HepG2 (cell line): Measurements from ENCODE around the gene ARHGEF26. TPM values are rescaled to one million over a fixed set of nuclear protein-coding genes. Genes with fewer than 3 reads are reported as not detected.

Experiments
- ATF4 ChIP-seq, 2 experiments: fragments of 450-650 bp in 1 of 2; sonication (generic) in 1 of 2; formaldehyde crosslinking; IDR thresholded peaks; 2 replicates each; pipeline versions ENCODE4 v1.5.0 to v1.8.0; 2020 to 2022; ENCODE audit warnings: mild to moderate bottlenecking in 1 of 2, missing genetic modification reagents in 1 of 2
- BATF2 ChIP-seq: sonication (generic); formaldehyde crosslinking; IDR thresholded peaks from 2 replicates; pipeline ENCODE4 v1.8.0; 2022; ENCODE audit warnings: mild to moderate bottlenecking, missing genetic modification reagents, moderate library complexity
- EED ChIP-seq: sonication (generic); formaldehyde crosslinking; IDR thresholded peaks from 2 replicates; pipeline ENCODE4 v1.5.0; 2020; ENCODE audit warnings: mild to moderate bottlenecking, missing genetic modification reagents
- FOXA3 ChIP-seq: IDR thresholded peaks from 2 replicates; pipeline ENCODE4 v1.6.1; 2016; ENCODE audit warnings: missing genetic modification reagents, missing compliant biosample characterization
- HMG20A ChIP-seq: IDR thresholded peaks from 2 replicates; pipeline ENCODE4 v1.6.1; 2016; ENCODE audit warnings: borderline replicate concordance
- JDP2 ChIP-seq: sonication (generic); formaldehyde crosslinking; IDR thresholded peaks from 2 replicates; pipeline ENCODE4 v1.8.1; 2022; ENCODE audit warnings: missing genetic modification reagents, borderline replicate concordance
- NCOA2 ChIP-seq: sonication (generic); formaldehyde crosslinking; IDR thresholded peaks from 2 replicates; pipeline ENCODE4 v1.8.0; 2022; ENCODE audit warnings: inconsistent platforms
- NFIC ChIP-seq: IDR thresholded peaks from 2 replicates; pipeline ENCODE4 v1.6.1; 2012; ENCODE audit warnings: mild to moderate bottlenecking, low read length, inconsistent platforms
- NKX3-1 ChIP-seq: sonication (generic); formaldehyde crosslinking; IDR thresholded peaks from 2 replicates; pipeline ENCODE4 v1.5.0; 2020; ENCODE audit warnings: missing genetic modification reagents
- NR2F6 ChIP-seq, 2 experiments: IDR thresholded peaks; 2 replicates each; pipeline ENCODE4 v1.6.1; 2016; ENCODE audit warnings: antibody characterized with exemption in 1 of 2, mild to moderate bottlenecking in 1 of 2
- SAP130 ChIP-seq: IDR thresholded peaks from 2 replicates; pipeline ENCODE4 v1.6.1; 2016; ENCODE audit warnings: low read depth
- SOX13 ChIP-seq, 3 experiments: fragments of 450-650 bp in 1 of 3; sonication (generic) in 1 of 3; formaldehyde crosslinking in 1 of 3; IDR thresholded peaks in 2 of 3; conservative IDR thresholded peaks in 1 of 3; 2 replicates each; pipeline versions ENCODE4 v1.5.0 to v1.6.1; 2016 to 2020; ENCODE audit warnings: antibody characterized with exemption in 1 of 3, mild to moderate bottlenecking in 1 of 3, missing compliant biosample characterization in 1 of 3, missing genetic modification reagents in 1 of 3, moderate library complexity in 1 of 3
- ZFP62 ChIP-seq: sonication (generic); formaldehyde crosslinking; IDR thresholded peaks from 2 replicates; pipeline ENCODE4 v1.4.0; 2020; ENCODE audit warnings: missing genetic modification reagents
- ZNF430 ChIP-seq: sonication (generic); formaldehyde crosslinking; IDR thresholded peaks from 2 replicates; pipeline ENCODE4 v1.9.0; 2021; ENCODE audit warnings: mild to moderate bottlenecking, missing genetic modification reagents
- polyA plus RNA-seq, 8 experiments: library from polyadenylated mRNA; depleted of rRNA in 3 of 8; stranded (reverse) in 7 of 8; unstranded in 1 of 8; fragments of >200 nt; fragmentation: Illumina TruSeq in 4 of 8; extraction: Trizol in 4 of 8; gene quantifications; 2 replicates each; pipeline versions ENCODE4 v1.2.1 to v1.2.3, GENCODE V29; 2011 to 2016; ENCODE audit warnings: low read depth in 4 of 8, missing spikeins in 1 of 8, mixed read lengths in 1 of 8; ENCODE audit not compliant: insufficient read depth in 1 of 8
- total RNA-seq, 5 experiments: library from RNA; depleted of rRNA; stranded (reverse); fragments of >200 nt; fragmentation: Illumina TruSeq; extraction: Trizol; gene quantifications; 2 replicates each; pipeline ENCODE4 v1.2.3, GENCODE V29; 2016; ENCODE audit warnings: low read depth in 1 of 5
- TF ChIP-seq, protein P1 (sequence below): IDR thresholded peaks from 2 replicates; pipeline ENCODE4 v1.6.1; 2016; ENCODE audit warnings: missing compliant biosample characterization, missing genetic modification reagents, borderline replicate concordance
- TF ChIP-seq, protein P2 (sequence below): sonication (generic); formaldehyde crosslinking; IDR thresholded peaks from 2 replicates; pipeline ENCODE4 v1.5.0; 2020; ENCODE audit warnings: mild to moderate bottlenecking, missing genetic modification reagents
- TF ChIP-seq, protein P3 (sequence below): IDR thresholded peaks from 2 replicates; pipeline ENCODE4 v1.4.0; 2020; ENCODE audit warnings: mild to moderate bottlenecking, missing genetic modification reagents

The ARHGEF26 gene
- total and polyA plus RNA-seq, 2 of the 13 experiments (the other 11 are each of a cell fraction or from before 2014, with no cell fraction given): 0.74 to 6.1 TPM

DNA sequence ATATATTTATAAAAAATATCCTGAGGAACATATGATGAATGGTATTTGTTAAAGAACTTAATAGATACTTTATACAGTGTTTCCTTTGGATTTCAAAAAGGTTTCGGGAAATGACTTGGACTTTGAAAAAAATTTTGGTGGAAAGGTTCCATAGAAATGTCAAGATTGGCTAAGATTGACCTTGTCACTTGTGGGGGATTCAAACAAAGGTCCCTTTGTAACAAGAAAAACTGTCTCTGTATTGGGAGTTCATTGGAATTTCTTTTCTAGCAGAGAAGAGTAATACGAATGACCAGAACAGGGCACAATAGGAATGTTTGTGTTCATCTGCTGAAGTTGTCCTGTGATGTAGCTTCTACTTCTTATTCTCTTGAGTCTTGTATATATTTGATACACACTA is 43.2 kb downstream of the ARHGEF26 start (continued):
- TF ChIP-seq ATF4 (CRISPR knock-in tag; IDR thresholded peaks at IDR 0.05) (0 out of 4 replicates have a peak, but pooled peaks of 1 of the 2 experiments have one; percentile 14), ZNF430 (CRISPR knock-in tag) (no peak), JDP2 (CRISPR knock-in tag) (no peak), NKX3-1 (CRISPR knock-in tag) (no peak), NR2F6 (IDR thresholded peaks at IDR 0.05) (peak; percentile 64), NR2F6 (CRISPR knock-in tag; IDR thresholded peaks at IDR 0.05) (peak; percentile 44; the same call in 1 of the 2 replicates), BATF2 (CRISPR knock-in tag) (no peak), SAP130 (CRISPR knock-in tag) (0 out of 2 replicates have a peak, but pooled peaks have one; percentile 15), NFIC (peak; percentile 30; the same call in 1 of the 2 replicates), ZFP62 (CRISPR knock-in tag) (no peak), NCOA2 (CRISPR knock-in tag) (peak; percentile 74), HMG20A (CRISPR knock-in tag) (peak; percentile 24; the same call in 1 of the 2 replicates), SOX13 (IDR thresholded peaks at IDR 0.05) (no peak), SOX13 (CRISPR knock-in tag; conservative IDR thresholded peaks at IDR 0.05 in 1 of 2, IDR thresholded peaks at IDR 0.05 in 1 of 2) (peak in 1 of 2 experiments; percentile 80; a peak in 2 of 4 replicates), EED (no peak), FOXA3 (CRISPR knock-in tag) (peak; percentile 57; the same call in 1 of the 2 replicates)
- TF ChIP-seq, protein P1, sequence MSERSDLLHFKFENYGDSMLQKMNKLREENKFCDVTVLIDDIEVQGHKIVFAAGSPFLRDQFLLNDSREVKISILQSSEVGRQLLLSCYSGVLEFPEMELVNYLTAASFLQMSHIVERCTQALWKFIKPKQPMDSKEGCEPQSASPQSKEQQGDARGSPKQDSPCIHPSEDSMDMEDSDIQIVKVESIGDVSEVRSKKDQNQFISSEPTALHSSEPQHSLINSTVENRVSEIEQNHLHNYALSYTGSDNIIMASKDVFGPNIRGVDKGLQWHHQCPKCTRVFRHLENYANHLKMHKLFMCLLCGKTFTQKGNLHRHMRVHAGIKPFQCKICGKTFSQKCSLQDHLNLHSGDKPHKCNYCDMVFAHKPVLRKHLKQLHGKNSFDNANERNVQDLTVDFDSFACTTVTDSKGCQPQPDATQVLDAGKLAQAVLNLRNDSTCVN (CRISPR knock-in tag): no peak
- TF ChIP-seq, protein P2, sequence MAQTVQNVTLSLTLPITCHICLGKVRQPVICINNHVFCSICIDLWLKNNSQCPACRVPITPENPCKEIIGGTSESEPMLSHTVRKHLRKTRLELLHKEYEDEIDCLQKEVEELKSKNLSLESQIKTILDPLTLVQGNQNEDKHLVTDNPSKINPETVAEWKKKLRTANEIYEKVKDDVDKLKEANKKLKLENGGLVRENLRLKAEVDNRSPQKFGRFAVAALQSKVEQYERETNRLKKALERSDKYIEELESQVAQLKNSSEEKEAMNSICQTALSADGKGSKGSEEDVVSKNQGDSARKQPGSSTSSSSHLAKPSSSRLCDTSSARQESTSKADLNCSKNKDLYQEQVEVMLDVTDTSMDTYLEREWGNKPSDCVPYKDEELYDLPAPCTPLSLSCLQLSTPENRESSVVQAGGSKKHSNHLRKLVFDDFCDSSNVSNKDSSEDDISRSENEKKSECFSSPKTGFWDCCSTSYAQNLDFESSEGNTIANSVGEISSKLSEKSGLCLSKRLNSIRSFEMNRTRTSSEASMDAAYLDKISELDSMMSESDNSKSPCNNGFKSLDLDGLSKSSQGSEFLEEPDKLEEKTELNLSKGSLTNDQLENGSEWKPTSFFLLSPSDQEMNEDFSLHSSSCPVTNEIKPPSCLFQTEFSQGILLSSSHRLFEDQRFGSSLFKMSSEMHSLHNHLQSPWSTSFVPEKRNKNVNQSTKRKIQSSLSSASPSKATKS (CRISPR knock-in tag): no peak
- TF ChIP-seq, protein P3, sequence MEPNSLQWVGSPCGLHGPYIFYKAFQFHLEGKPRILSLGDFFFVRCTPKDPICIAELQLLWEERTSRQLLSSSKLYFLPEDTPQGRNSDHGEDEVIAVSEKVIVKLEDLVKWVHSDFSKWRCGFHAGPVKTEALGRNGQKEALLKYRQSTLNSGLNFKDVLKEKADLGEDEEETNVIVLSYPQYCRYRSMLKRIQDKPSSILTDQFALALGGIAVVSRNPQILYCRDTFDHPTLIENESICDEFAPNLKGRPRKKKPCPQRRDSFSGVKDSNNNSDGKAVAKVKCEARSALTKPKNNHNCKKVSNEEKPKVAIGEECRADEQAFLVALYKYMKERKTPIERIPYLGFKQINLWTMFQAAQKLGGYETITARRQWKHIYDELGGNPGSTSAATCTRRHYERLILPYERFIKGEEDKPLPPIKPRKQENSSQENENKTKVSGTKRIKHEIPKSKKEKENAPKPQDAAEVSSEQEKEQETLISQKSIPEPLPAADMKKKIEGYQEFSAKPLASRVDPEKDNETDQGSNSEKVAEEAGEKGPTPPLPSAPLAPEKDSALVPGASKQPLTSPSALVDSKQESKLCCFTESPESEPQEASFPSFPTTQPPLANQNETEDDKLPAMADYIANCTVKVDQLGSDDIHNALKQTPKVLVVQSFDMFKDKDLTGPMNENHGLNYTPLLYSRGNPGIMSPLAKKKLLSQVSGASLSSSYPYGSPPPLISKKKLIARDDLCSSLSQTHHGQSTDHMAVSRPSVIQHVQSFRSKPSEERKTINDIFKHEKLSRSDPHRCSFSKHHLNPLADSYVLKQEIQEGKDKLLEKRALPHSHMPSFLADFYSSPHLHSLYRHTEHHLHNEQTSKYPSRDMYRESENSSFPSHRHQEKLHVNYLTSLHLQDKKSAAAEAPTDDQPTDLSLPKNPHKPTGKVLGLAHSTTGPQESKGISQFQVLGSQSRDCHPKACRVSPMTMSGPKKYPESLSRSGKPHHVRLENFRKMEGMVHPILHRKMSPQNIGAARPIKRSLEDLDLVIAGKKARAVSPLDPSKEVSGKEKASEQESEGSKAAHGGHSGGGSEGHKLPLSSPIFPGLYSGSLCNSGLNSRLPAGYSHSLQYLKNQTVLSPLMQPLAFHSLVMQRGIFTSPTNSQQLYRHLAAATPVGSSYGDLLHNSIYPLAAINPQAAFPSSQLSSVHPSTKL (CRISPR knock-in tag): peak; percentile 69
